ENCODE measurements around the gene ITGB8. TPM values are rescaled to one million over a fixed set of nuclear protein-coding genes. Genes with fewer than 3 reads are reported as not detected.
A peak's percentile ranks its signal among the peaks of the same experiment; 100 is the strongest.

The ITGB8 gene
- total RNA-seq, 2 donors from 2014 or later, result 9.5 to 11.9 TPM

GRCh38 chr7:20403331-20403730 lies 72.6 kb downstream of the ITGB8 start:
- ATAC-seq (ENCODE audit: insufficient number of reproducible peaks, low FRiP score, low read depth) (no peak), DNase-seq (ENCODE audit: low spot score) (no peak)
- Histone ChIP-seq H3K36me3 (no peaks in the 10 kb centered on the region), H3K4me3 (no peak overlapping the region), H3K27me3 (replicated peaks; ENCODE audit: insufficient read depth) (no peaks in the 10 kb centered on the region), H3K9me3 (no peaks in the 10 kb centered on the region), H3K4me1 (ENCODE audit: control insufficient read depth in 1 of 2, low read depth in 2 of 2) (peaks cover 20 to 34% of the 10 kb centered on the region in 2 donors), H3K27ac (no peak overlapping the region)
- TF ChIP-seq, protein P1, sequence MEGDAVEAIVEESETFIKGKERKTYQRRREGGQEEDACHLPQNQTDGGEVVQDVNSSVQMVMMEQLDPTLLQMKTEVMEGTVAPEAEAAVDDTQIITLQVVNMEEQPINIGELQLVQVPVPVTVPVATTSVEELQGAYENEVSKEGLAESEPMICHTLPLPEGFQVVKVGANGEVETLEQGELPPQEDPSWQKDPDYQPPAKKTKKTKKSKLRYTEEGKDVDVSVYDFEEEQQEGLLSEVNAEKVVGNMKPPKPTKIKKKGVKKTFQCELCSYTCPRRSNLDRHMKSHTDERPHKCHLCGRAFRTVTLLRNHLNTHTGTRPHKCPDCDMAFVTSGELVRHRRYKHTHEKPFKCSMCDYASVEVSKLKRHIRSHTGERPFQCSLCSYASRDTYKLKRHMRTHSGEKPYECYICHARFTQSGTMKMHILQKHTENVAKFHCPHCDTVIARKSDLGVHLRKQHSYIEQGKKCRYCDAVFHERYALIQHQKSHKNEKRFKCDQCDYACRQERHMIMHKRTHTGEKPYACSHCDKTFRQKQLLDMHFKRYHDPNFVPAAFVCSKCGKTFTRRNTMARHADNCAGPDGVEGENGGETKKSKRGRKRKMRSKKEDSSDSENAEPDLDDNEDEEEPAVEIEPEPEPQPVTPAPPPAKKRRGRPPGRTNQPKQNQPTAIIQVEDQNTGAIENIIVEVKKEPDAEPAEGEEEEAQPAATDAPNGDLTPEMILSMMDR (IDR thresholded peaks at IDR 0.05), result no peak

- peaks cover 25 to 43% of the 10 kb centered on the region in 2 donors for H3K4me1 ChIP-seq (ENCODE audit: control insufficient read depth in 1 of 2, low read depth in 2 of 2)
- no peaks in the 10 kb centered on the region for H3K9me3 ChIP-seq
- TF ChIP-seq, protein P1 (IDR thresholded peaks at IDR 0.05), result no peak
- H3K27me3 ChIP-seq (replicated peaks; ENCODE audit: insufficient read depth), result no peaks in the 10 kb centered on the region
- ATAC-seq (ENCODE audit: insufficient number of reproducible peaks, low FRiP score, low read depth), result no peak
- no peak for DNase-seq (ENCODE audit: low spot score)
- H3K27ac ChIP-seq, result no peak overlapping the region
- H3K36me3 ChIP-seq, result no peaks in the 10 kb centered on the region
- H3K4me3 ChIP-seq, result no peak overlapping the region
Observed at GRCh38 chr7:20404320-20404719, 73.6 kb downstream of the ITGB8 start.

- Histone ChIP-seq H3K27me3 (replicated peaks; ENCODE audit: insufficient read depth) (no peaks in the 10 kb centered on the region), H3K36me3 (no peaks in the 10 kb centered on the region), H3K9me3 (no peaks in the 10 kb centered on the region), H3K27ac (peak overlapping the region; percentile 23 to 44), H3K4me3 (no peak overlapping the region), H3K4me1 (ENCODE audit: control insufficient read depth in 1 of 2, low read depth in 2 of 2) (peaks cover 20 to 35% of the 10 kb centered on the region in 2 donors)
- ATAC-seq (ENCODE audit: insufficient number of reproducible peaks, low FRiP score, low read depth), result peak; percentile 40
- DNase-seq (ENCODE audit: low spot score), result peak; percentile 3
- TF ChIP-seq, protein P1 (IDR thresholded peaks at IDR 0.05), result no peak
Observed at GRCh38 chr7:20407585-20408466, 77.1 kb downstream of the ITGB8 start.

GRCh38 chr7:20408467-20408826 lies 77.7 kb downstream of the ITGB8 start:
- no peak for DNase-seq (ENCODE audit: low spot score)
- H3K9me3 ChIP-seq, result no peaks in the 10 kb centered on the region
- H3K4me3 ChIP-seq, result no peak overlapping the region
- no peaks in the 10 kb centered on the region for H3K36me3 ChIP-seq
- peak overlapping the region in 1 of 2 donors; percentile 44 for H3K27ac ChIP-seq
- H3K4me1 ChIP-seq (ENCODE audit: control insufficient read depth in 1 of 2, low read depth in 2 of 2), result peaks cover 18 to 29% of the 10 kb centered on the region in 2 donors
- TF ChIP-seq, protein P1 (IDR thresholded peaks at IDR 0.05), result no peak
- no peaks in the 10 kb centered on the region for H3K27me3 ChIP-seq (replicated peaks; ENCODE audit: insufficient read depth)
- ATAC-seq (ENCODE audit: insufficient number of reproducible peaks, low FRiP score, low read depth), result peak; percentile 80

GRCh38 chr7:20409961-20410360 lies 79.3 kb downstream of the ITGB8 start:
- Histone ChIP-seq H3K27me3 (replicated peaks; ENCODE audit: insufficient read depth) (no peaks in the 10 kb centered on the region), H3K4me1 (ENCODE audit: control insufficient read depth in 1 of 2, low read depth in 2 of 2) (peaks cover 17 to 27% of the 10 kb centered on the region in 2 donors), H3K27ac (no peak overlapping the region), H3K9me3 (no peaks in the 10 kb centered on the region), H3K4me3 (no peak overlapping the region), H3K36me3 (no peaks in the 10 kb centered on the region)
- no peak for DNase-seq (ENCODE audit: low spot score)
- no peak for ATAC-seq (ENCODE audit: insufficient number of reproducible peaks, low FRiP score, low read depth)
- TF ChIP-seq, protein P1 (IDR thresholded peaks at IDR 0.05), result no peak

Measured in thoracic aorta (tissue), 2 donors.